Measurements from ENCODE around the gene MFGE8. TPM values are rescaled to one million over a fixed set of nuclear protein-coding genes. Genes with fewer than 3 reads are reported as not detected.

MFGE8 gene
- total RNA-seq, 1 donor from 2014 or later, result 322 TPM

DNA sequence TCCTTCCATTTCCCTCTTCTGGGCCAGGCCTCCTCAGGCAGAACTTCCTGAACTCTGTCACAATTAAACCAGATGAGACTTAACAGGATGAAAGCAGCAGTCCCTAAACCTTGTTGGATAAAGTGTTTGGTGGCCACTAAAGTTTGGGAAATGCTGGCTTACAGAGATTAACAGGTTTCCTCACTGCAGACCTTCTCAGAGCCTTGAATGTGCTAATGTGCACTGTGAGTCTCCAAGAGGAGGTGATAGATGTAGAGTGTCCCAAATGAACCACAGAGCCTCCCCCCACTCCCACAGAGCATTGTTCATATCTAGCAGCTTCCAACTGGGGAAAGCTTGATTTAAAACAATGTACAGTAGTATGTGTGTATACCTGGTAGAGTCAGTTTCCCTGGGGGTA lies 60.7 kb downstream of the MFGE8 start:
- ATAC-seq (no peak), DNase-seq (no peak)
- intact Hi-C loops (cut with micrococcal nuclease), result no loop called here

DNA sequence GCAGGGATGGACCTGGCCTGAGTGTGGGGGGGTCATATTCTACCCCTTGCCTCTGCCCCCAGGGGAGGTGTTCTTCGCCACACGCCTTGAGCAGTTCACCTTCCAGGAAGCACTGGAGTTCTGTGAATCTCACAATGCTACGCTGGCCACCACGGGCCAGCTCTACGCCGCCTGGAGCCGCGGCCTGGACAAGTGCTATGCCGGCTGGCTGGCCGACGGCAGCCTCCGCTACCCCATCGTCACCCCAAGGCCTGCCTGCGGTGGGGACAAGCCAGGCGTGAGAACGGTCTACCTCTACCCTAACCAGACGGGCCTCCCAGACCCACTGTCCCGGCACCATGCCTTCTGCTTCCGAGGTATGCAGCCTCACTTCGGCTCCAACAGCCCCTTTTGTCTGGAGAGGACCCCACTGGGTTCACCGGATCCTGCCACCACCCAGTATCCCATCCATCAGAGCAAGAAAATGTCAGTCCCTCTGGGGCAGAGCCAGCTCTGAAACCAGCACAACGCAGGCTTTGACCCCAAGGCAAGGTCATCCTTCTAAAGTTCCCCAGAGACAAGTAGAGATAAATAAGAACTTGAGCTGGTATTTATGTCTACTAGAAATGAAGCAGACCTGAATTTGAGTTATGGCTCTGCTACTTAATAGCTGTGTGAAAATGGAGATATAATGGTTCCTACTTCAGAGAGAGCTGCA lies 63.7 kb downstream of the MFGE8 start:
- DNase-seq, result no peak
- intact Hi-C loops (cut with micrococcal nuclease), result no loop called here
- ATAC-seq, result no peak

Other genes with a start within 250 kb of the MFGE8 start
- gene ACAN, start 109.9 kb downstream of the MFGE8 start, total RNA-seq, result 0.15 TPM
- 2.0 TPM for gene HAPLN3, start 17.8 kb downstream of the MFGE8 start, total RNA-seq
- gene ABHD2, start 175.1 kb upstream of the MFGE8 start, total RNA-seq, result 84.4 TPM